ENCODE data around the gene ZCCHC24.

ZCCHC24 gene

GRCh38 chr10:79429751-79430150 lies 15.7 kb downstream of the ZCCHC24 start:
- no peak for FAIRE-seq

- FAIRE-seq, result no peak
These were observed 17.5 kb downstream of the ZCCHC24 start for GRCh38 chr10:79427965-79428364.

GRCh38 chr10:79425074-79425532 lies 20.3 kb downstream of the ZCCHC24 start:
- no peak for FAIRE-seq

GRCh38 chr10:79424221-79425073 lies 21.0 kb downstream of the ZCCHC24 start:
- no peak for FAIRE-seq

- no peak for FAIRE-seq
These were observed 23.1 kb downstream of the ZCCHC24 start for GRCh38 chr10:79422178-79422892.

- no peak for FAIRE-seq
These were observed 24.3 kb downstream of the ZCCHC24 start for GRCh38 chr10:79420974-79421688.

GRCh38 chr10:79418886-79419595 lies 26.4 kb downstream of the ZCCHC24 start:
- FAIRE-seq, result no peak

- no peak for FAIRE-seq
These were observed 27.1 kb downstream of the ZCCHC24 start for GRCh38 chr10:79418274-79418673.

GRCh38 chr10:79417731-79418130 lies 27.7 kb downstream of the ZCCHC24 start:
- no peak for FAIRE-seq

GRCh38 chr10:79417266-79417665 lies 28.2 kb downstream of the ZCCHC24 start:
- no peak for FAIRE-seq

- FAIRE-seq, result no peak
These were observed 28.7 kb downstream of the ZCCHC24 start for GRCh38 chr10:79416578-79417255.

GRCh38 chr10:79415736-79416577 lies 29.5 kb downstream of the ZCCHC24 start:
- no peak for FAIRE-seq

GRCh38 chr10:79414714-79415113 lies 30.7 kb downstream of the ZCCHC24 start:
- no peak for FAIRE-seq

GRCh38 chr10:79413196-79413595 lies 32.2 kb downstream of the ZCCHC24 start:
- FAIRE-seq, result no peak

- no peak for FAIRE-seq
These were observed 32.9 kb downstream of the ZCCHC24 start for GRCh38 chr10:79412516-79412915.

- FAIRE-seq, result no peak
These were observed 33.6 kb downstream of the ZCCHC24 start for GRCh38 chr10:79411546-79412495.

- FAIRE-seq, result no peak
These were observed 34.9 kb downstream of the ZCCHC24 start for GRCh38 chr10:79410315-79411094.

- no peak for FAIRE-seq
These were observed 35.7 kb downstream of the ZCCHC24 start for GRCh38 chr10:79409726-79410085.

- FAIRE-seq, result no peak
These were observed 36.2 kb downstream of the ZCCHC24 start for GRCh38 chr10:79409038-79409725.
